ENCODE data around the gene QSOX2.
"Not testable (repeated sequence)": the region's sequence is repeated elsewhere in the genome, so short reads cannot be mapped to it uniquely, and the experiment has no call there.

Gene QSOX2

GRCh38 chr9:136270173-136270705 lies 24.6 kb upstream of the QSOX2 start:
- in situ Hi-C loops (cut with HindIII; ENCODE audit: low sequenced_read_pairs), result loop anchor here (10.0 kb wide), 1 partner anchor 95 kb away; the partner anchor contains the start of gene DNLZ
- no peak for DNase-seq (ENCODE audit: low read depth)
- TF ChIP-seq CTCF (IDR thresholded peaks at IDR 0.05; ENCODE audit: low read depth, low read length, missing control alignments), result no peak
- H3K4me3 ChIP-seq (ENCODE audit: low read depth, low read length), result no peak overlapping the region

GRCh38 chr9:136268735-136269134 lies 23.1 kb upstream of the QSOX2 start:
- DNase-seq (ENCODE audit: low read depth), result no peak
- no peak for TF ChIP-seq CTCF (IDR thresholded peaks at IDR 0.05; ENCODE audit: low read depth, low read length, missing control alignments)
- in situ Hi-C loops (cut with HindIII; ENCODE audit: low sequenced_read_pairs), result no loop called here
- H3K4me3 ChIP-seq (ENCODE audit: low read depth, low read length), result no peak overlapping the region

DNA sequence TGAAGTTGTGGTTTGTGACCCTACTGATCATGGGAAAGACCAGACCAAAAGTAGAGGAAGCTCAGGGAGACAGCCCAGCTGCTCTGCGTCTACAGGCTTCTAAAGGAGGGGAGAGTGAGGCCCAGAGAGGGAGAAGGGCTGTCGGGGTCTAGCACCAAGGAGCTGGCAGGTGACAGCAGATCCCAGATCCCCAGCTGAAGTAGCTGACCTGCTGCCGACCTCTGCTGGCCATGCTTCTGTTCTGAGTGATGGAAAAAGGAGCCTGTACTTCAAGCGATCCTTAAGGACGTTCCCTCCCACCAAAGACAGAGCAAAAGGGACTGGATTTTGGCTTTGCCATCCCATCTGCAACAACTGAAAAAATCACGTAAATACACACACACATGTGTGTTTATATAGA lies 22.7 kb upstream of the QSOX2 start:
- DNase-seq (ENCODE audit: low read depth), result no peak
- TF ChIP-seq CTCF (IDR thresholded peaks at IDR 0.05; ENCODE audit: low read depth, low read length, missing control alignments), result no peak
- no peak overlapping the region for H3K4me3 ChIP-seq (ENCODE audit: low read depth, low read length)
- in situ Hi-C loops (cut with HindIII; ENCODE audit: low sequenced_read_pairs), result no loop called here

DNA sequence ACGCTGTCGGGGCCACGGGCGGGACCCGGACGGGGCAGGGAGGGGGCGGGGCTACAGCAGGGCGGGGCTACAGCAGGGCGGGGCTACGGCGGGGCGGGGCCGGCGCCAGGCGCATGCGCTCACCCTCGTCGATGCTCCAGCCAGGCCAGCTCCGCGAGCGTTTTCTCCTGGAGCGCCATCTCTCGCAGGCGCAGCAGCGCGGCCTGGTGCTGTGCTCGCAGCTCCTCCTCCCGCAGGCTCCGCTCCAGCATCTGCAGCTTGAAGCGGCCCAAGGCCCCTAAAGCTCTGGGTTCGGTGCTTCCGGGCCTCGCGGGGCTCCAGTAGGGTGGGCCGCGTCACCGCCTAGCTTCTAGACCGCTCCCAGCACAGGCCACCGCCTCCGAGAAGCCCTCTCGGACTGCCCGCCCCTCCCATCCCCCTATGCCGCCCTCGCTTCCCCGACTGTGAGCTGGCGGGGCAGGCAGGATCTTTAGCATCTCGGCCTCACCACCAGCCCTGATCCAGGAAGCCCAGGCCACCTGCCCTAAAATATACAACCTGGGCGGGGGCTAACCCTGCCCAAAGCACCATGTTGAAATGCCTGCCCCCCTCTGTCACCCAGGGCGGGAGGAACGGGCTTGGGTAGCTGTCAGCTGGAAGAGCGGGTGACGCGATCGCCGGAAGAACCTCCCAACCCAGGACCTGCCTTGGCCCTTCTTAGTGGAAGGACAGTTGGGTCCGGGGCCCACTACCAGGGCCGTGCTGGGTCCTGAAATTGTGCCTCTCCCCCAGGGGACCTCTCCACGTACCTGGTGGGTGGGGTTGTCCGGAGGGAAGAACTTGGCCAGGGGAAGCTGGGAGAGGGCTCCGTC lies 21.9 kb upstream of the QSOX2 start:
- H3K4me3 ChIP-seq (ENCODE audit: low read depth, low read length), result peak overlapping the region; percentile 25
- in situ Hi-C loops (cut with HindIII; ENCODE audit: low sequenced_read_pairs), result no loop called here
- peak; percentile 31 for DNase-seq (ENCODE audit: low read depth)
- TF ChIP-seq CTCF (IDR thresholded peaks at IDR 0.05; ENCODE audit: low read depth, low read length, missing control alignments), result no peak

DNA sequence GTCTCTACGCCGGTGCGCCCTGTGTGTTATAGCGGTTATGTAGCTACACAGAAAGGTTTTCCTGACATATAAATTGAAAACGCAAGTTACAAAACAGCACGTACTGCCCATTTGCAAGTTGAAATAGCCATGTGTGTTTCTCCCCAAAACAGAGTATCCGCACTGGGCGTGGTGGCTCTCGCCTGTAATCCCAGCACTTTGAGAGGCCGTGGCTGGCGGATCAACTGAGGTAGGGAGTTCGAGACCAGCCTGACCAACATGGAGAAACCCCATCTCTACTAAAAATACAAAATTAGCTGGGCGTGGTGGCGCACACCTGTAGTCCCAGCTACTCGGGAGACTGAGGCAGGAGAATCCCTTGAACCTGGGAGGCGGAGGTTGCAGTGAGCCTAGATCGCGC lies 21.0 kb upstream of the QSOX2 start:
- DNase-seq (ENCODE audit: low read depth); H3K4me3 ChIP-seq (ENCODE audit: low read depth, low read length); in situ Hi-C loops (cut with HindIII; ENCODE audit: low sequenced_read_pairs): not testable (repeated sequence)

DNA sequence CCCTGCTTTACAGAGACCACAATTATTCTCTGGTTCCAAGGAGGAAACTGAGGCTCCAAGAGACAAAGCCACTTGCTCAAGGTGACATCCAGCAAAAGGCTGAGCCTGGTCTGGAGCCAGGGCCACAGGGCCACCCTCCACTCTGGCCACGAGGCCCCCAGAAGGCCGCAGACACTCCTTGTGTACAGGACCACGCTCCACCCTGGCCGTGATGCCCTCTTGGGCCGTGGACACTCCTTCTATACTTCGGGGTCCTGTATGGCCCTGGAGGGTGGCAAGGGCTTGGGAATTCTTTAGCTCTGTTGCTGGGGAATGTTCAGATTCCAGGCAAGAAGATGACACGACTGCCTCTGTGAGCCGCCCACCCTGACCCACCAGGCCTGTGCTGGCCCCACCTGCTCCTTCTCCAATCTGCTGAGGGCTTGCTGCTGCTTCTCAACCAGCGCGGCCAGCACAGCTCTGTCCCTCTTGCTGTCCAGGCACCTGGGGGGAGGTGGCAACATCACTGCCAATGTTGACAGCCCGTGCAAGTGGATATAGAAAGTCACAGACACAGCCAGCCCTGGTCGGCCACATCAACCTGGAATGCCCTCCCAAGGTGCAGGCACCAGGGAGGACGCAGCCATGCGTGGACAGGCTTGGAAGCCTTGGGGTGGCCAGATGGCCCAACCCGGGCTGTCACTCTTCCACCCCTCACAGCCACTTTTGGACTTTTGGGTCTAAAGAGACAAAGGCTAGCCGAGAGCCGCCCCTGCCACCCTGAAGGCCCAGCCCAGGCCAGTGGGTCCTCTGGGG lies 20.1 kb upstream of the QSOX2 start:
- DNase-seq (ENCODE audit: low read depth), result no peak
- no peak for TF ChIP-seq CTCF (IDR thresholded peaks at IDR 0.05; ENCODE audit: low read depth, low read length, missing control alignments)
- no peak overlapping the region for H3K4me3 ChIP-seq (ENCODE audit: low read depth, low read length)
- in situ Hi-C loops (cut with HindIII; ENCODE audit: low sequenced_read_pairs), result no loop called here
